Adrenal gland (tissue), 5 donors: ENCODE data around the gene SLC6A20.

Experiments
- POLR2A ChIP-seq, 2 donors: fragments of 450-650 bp; IDR thresholded peaks; one replicate each; pipeline ENCODE4 v1.6.1; 2017; ENCODE audit warnings: antibody characterized with exemption in 2 of 2, mild to moderate bottlenecking in 2 of 2, moderate library complexity in 1 of 2
- TF ChIP-seq, protein P1 (sequence below), 6 experiments: fragments of 450-650 bp in 4 of 6; fragments of 200-600 bp in 2 of 6; sonication (generic) in 1 of 6; IDR thresholded peaks; 1 replicate in 5 of 6; 2 replicates in 1 of 6; pipeline versions ENCODE4 v1.5.1 to v1.8.0; 2016 to 2021; ENCODE audit warnings: antibody characterized with exemption in 6 of 6, mild to moderate bottlenecking in 2 of 6, moderate library complexity in 1 of 6
- donor health status: DM: no; HTN: no; CAD: no.

DNA sequence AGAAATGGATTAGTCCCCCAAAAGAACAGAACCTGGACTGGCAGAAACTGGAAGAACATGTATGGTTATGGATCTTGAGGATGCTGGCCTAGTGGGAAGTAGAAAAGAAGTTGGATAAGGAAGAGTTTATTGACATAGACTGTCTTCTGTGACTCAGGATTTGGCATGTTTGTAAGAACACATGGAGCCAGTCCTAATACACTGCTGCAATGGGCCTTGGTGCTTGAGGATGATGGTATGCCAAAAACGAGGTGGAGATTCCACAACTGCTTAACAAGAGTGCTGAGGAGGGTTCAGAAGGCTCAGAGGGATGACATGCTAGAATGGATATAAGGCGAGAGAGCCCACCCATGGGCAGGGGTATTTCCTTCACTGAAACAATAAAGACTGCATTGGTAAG lies 23.2 kb upstream of the SLC6A20 start:
- TF ChIP-seq, protein P1, sequence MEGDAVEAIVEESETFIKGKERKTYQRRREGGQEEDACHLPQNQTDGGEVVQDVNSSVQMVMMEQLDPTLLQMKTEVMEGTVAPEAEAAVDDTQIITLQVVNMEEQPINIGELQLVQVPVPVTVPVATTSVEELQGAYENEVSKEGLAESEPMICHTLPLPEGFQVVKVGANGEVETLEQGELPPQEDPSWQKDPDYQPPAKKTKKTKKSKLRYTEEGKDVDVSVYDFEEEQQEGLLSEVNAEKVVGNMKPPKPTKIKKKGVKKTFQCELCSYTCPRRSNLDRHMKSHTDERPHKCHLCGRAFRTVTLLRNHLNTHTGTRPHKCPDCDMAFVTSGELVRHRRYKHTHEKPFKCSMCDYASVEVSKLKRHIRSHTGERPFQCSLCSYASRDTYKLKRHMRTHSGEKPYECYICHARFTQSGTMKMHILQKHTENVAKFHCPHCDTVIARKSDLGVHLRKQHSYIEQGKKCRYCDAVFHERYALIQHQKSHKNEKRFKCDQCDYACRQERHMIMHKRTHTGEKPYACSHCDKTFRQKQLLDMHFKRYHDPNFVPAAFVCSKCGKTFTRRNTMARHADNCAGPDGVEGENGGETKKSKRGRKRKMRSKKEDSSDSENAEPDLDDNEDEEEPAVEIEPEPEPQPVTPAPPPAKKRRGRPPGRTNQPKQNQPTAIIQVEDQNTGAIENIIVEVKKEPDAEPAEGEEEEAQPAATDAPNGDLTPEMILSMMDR (IDR thresholded peaks at IDR 0.05), result no peak
- no peak for TF ChIP-seq POLR2A (IDR thresholded peaks at IDR 0.05)
